Measurements from ENCODE around the gene NHERF2. TPM values are rescaled to one million over a fixed set of nuclear protein-coding genes. Genes with fewer than 3 reads are reported as not detected.

The NHERF2 gene
- total RNA-seq, 2 experiments from 2014 or later = 2.8 to 3.0 TPM

- Mint-ChIP-seq H3K27ac (no peak overlapping the region), H3K4me3 (no peak overlapping the region), H3K4me1 (ENCODE audit: low read depth) (peaks cover 24% of the 10 kb centered on the region), H3K27me3 (peaks cover 25% of the 10 kb centered on the region), H3K9me3 (no peaks in the 10 kb centered on the region), H3K36me3 (ENCODE audit: low read depth) (peaks cover 4% of the 10 kb centered on the region)
- POLR2A ChIA-PET = interaction anchor here (1.3 kb wide), 1 partner anchor 16 kb away, joined by 4 read pairs; no protein-coding TSS in a partner anchor
- CTCF ChIA-PET = interaction anchor here (1.5 to 3.8 kb wide), 3 partner anchors 9 to 130 kb away, joined by 3 to 46 read pairs (median 5); partner anchors contain the start of gene TRAF7
- DNase-seq (no peak), ATAC-seq (no peak)
- intact Hi-C loops (cut with micrococcal nuclease) = no loop called here
- TF ChIP-seq CTCF (IDR thresholded peaks at IDR 0.05) = no peak
Observed at GRCh38 chr16:2025251-2025650, 1.5 kb upstream of the NHERF2 start.

- DNase-seq = no peak
- no peak for ATAC-seq
- ChIA-PET POLR2A (no interaction called here), CTCF (interaction anchor here (1.6 to 2.4 kb wide), 2 partner anchors 10 to 114 kb away, joined by 5 to 11 read pairs; no protein-coding TSS in a partner anchor)
- H3K9me3 Mint-ChIP-seq = no peaks in the 10 kb centered on the region
- H3K27me3 Mint-ChIP-seq = peaks cover 19% of the 10 kb centered on the region
- intact Hi-C loops (cut with micrococcal nuclease) = no loop called here
- TF ChIP-seq CTCF (IDR thresholded peaks at IDR 0.05) = no peak
- H3K4me1 Mint-ChIP-seq (ENCODE audit: low read depth) = peaks cover 18% of the 10 kb centered on the region
- H3K36me3 Mint-ChIP-seq (ENCODE audit: low read depth) = peaks cover 4% of the 10 kb centered on the region
- H3K27ac Mint-ChIP-seq = no peak overlapping the region
- H3K4me3 Mint-ChIP-seq = peak overlapping the region; percentile 15
Observed at GRCh38 chr16:2025878-2026460, 733 bp upstream of the NHERF2 start.

GRCh38 chr16:2027024-2028010, 615 bp downstream of the NHERF2 start:
- intact Hi-C loops (cut with micrococcal nuclease) = no loop called here

GRCh38 chr16:2028146-2028545, 1.4 kb downstream of the NHERF2 start:
- intact Hi-C loops (cut with micrococcal nuclease) = no loop called here
- POLR2A ChIA-PET = interaction anchor here (1.3 to 1.5 kb wide), 4 partner anchors 18 to 127 kb away, joined by 4 to 8 read pairs (median 6); partner anchors contain the start of genes NTHL1, TRAF7 and TSC2
- peak overlapping the region; percentile 60 for H3K4me3 Mint-ChIP-seq

More at GRCh38 chr16:2027024-2028010, 615 bp downstream of the NHERF2 start:
- POLR2A ChIA-PET = interaction anchor here (1.3 to 1.5 kb wide), 4 partner anchors 18 to 128 kb away, joined by 4 to 8 read pairs (median 6); partner anchors contain the start of genes NTHL1, TRAF7 and TSC2
- H3K4me1 Mint-ChIP-seq (ENCODE audit: low read depth) = peaks cover 18% of the 10 kb centered on the region
- no peak overlapping the region for H3K27ac Mint-ChIP-seq
- peak; percentile 10 for TF ChIP-seq CTCF (IDR thresholded peaks at IDR 0.05)
- H3K9me3 Mint-ChIP-seq = no peaks in the 10 kb centered on the region
- CTCF ChIA-PET = interaction anchor here (1.0 to 2.4 kb wide), 2 partner anchors 14 to 113 kb away, joined by 3 to 11 read pairs; no protein-coding TSS in a partner anchor
- peaks cover 14% of the 10 kb centered on the region for H3K27me3 Mint-ChIP-seq
- ATAC-seq (no peak), DNase-seq (no peak)
- H3K4me3 Mint-ChIP-seq = peak overlapping the region; percentile 60
- peaks cover 2% of the 10 kb centered on the region for H3K36me3 Mint-ChIP-seq (ENCODE audit: low read depth)

More at GRCh38 chr16:2028146-2028545, 1.4 kb downstream of the NHERF2 start:
- H3K27ac Mint-ChIP-seq = no peak overlapping the region
- H3K36me3 Mint-ChIP-seq (ENCODE audit: low read depth) = no peaks in the 10 kb centered on the region
- H3K4me1 Mint-ChIP-seq (ENCODE audit: low read depth) = peaks cover 13% of the 10 kb centered on the region
- ATAC-seq = no peak
- H3K9me3 Mint-ChIP-seq = no peaks in the 10 kb centered on the region
- peaks cover 11% of the 10 kb centered on the region for H3K27me3 Mint-ChIP-seq
- CTCF ChIA-PET = interaction anchor here (1.0 to 2.4 kb wide), 2 partner anchors 14 to 112 kb away, joined by 3 to 11 read pairs; no protein-coding TSS in a partner anchor
- DNase-seq = no peak
- no peak for TF ChIP-seq CTCF (IDR thresholded peaks at IDR 0.05)

All from activated CD8-positive, alpha-beta T cell treated with anti-CD3 and anti-CD28 coated beads for 36 hours (primary cell).